ENCODE results near the gene SUB1.
"Not testable (repeated sequence)": the region's sequence is repeated elsewhere in the genome, so short reads cannot be mapped to it uniquely, and the experiment has no call there.

SUB1 gene

GRCh38 chr5:32563614-32564013 is 21.7 kb upstream of the SUB1 start:
- POLR2A ChIA-PET: no interaction called here
- TF ChIP-seq, protein P1, sequence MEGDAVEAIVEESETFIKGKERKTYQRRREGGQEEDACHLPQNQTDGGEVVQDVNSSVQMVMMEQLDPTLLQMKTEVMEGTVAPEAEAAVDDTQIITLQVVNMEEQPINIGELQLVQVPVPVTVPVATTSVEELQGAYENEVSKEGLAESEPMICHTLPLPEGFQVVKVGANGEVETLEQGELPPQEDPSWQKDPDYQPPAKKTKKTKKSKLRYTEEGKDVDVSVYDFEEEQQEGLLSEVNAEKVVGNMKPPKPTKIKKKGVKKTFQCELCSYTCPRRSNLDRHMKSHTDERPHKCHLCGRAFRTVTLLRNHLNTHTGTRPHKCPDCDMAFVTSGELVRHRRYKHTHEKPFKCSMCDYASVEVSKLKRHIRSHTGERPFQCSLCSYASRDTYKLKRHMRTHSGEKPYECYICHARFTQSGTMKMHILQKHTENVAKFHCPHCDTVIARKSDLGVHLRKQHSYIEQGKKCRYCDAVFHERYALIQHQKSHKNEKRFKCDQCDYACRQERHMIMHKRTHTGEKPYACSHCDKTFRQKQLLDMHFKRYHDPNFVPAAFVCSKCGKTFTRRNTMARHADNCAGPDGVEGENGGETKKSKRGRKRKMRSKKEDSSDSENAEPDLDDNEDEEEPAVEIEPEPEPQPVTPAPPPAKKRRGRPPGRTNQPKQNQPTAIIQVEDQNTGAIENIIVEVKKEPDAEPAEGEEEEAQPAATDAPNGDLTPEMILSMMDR (IDR thresholded peaks at IDR 0.05; ENCODE audit: insufficient read depth, low read length, missing control alignments): no peak
- CTCF ChIA-PET: interaction anchor here (1.2 to 1.9 kb wide), 2 partner anchors 27 to 74 kb away, joined by 3 to 6 read pairs; no protein-coding TSS in a partner anchor
- no peak for DNase-seq (ENCODE audit: low read depth, low spot score)
- H3K4me3 ChIP-seq (ENCODE audit: low read depth, low read length): no peak overlapping the region

DNA sequence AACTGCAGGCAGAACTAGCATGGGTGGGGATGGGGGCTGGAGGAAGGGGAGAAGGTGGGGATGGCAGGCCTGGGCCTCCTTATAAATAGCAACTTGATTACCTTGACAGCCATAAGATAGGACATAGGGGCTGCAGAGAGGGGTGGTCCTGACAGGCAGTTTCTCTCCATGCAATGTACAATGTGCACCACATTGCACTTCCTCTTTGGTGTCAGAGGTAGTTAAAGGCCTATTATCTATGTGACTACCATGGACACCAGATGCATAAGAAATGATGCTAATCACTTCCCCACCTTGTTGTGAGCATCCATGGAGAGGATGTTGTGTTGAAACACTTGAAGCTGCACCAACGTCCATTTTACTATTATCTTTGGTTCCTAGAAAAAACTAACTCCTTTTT is 20.2 kb upstream of the SUB1 start:
- no peak for DNase-seq (ENCODE audit: low read depth, low spot score)
- CTCF ChIA-PET: interaction anchor here (1.8 kb wide), 1 partner anchor 76 kb away, joined by 7 read pairs; no protein-coding TSS in a partner anchor
- H3K4me3 ChIP-seq (ENCODE audit: low read depth, low read length): no peak overlapping the region
- TF ChIP-seq, protein P1 (IDR thresholded peaks at IDR 0.05; ENCODE audit: insufficient read depth, low read length, missing control alignments): no peak
- POLR2A ChIA-PET: no interaction called here

GRCh38 chr5:32566319-32567111 is 18.8 kb upstream of the SUB1 start:
- CTCF ChIA-PET: interaction anchor here (0.9 to 1.8 kb wide), 2 partner anchors 18 to 77 kb away, joined by 3 to 7 read pairs; no protein-coding TSS in a partner anchor
- TF ChIP-seq, protein P1 (IDR thresholded peaks at IDR 0.05; ENCODE audit: insufficient read depth, low read length, missing control alignments): no peak
- DNase-seq (ENCODE audit: low read depth, low spot score): no peak
- POLR2A ChIA-PET: no interaction called here
- no peak overlapping the region for H3K4me3 ChIP-seq (ENCODE audit: low read depth, low read length)

- CTCF ChIA-PET: interaction anchor here (1.1 to 1.2 kb wide), 2 partner anchors 9 to 19 kb away, joined by 3 to 4 read pairs; no protein-coding TSS in a partner anchor
- H3K4me3 ChIP-seq (ENCODE audit: low read depth, low read length): no peak overlapping the region
- POLR2A ChIA-PET: no interaction called here
- TF ChIP-seq, protein P1 (IDR thresholded peaks at IDR 0.05; ENCODE audit: insufficient read depth, low read length, missing control alignments): no peak
- DNase-seq (ENCODE audit: low read depth, low spot score): no peak
These were observed 14.2 kb upstream of the SUB1 start for GRCh38 chr5:32571128-32571527.

GRCh38 chr5:32572778-32573480 is 12.4 kb upstream of the SUB1 start:
- TF ChIP-seq, protein P1 (IDR thresholded peaks at IDR 0.05; ENCODE audit: insufficient read depth, low read length, missing control alignments): no peak
- H3K4me3 ChIP-seq (ENCODE audit: low read depth, low read length): no peak overlapping the region
- CTCF ChIA-PET: no interaction called here
- POLR2A ChIA-PET: no interaction called here
- no peak for DNase-seq (ENCODE audit: low read depth, low spot score)

DNA sequence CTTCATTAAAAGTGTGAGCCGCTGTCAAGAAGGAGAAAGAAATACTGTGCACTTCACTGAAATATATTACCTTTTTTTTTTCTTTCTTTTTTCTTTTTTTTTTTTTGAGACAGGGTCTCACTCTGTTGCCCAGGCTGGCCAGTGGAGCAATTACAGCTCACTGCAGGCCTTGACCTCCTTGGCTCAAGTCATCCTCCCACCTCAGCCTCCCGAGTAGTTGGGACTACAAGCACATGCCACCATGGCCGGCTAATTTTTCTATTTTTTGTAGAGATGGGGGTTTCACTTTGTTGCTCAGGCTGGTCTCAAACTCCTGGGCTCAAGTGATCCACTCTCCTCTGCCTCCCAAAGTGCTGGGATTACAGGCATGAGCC is 11.9 kb upstream of the SUB1 start:
- POLR2A ChIA-PET; H3K4me3 ChIP-seq (ENCODE audit: low read depth, low read length); DNase-seq (ENCODE audit: low read depth, low spot score): not testable (repeated sequence)
- CTCF ChIA-PET: interaction anchor here (0.6 kb wide), 1 partner anchor 84 kb away, joined by 3 read pairs; no protein-coding TSS in a partner anchor
